ENCODE results near the gene C2orf80.
"Not testable (repeated sequence)": the region's sequence is repeated elsewhere in the genome, so short reads cannot be mapped to it uniquely, and the experiment has no call there.

C2orf80 gene

DNA sequence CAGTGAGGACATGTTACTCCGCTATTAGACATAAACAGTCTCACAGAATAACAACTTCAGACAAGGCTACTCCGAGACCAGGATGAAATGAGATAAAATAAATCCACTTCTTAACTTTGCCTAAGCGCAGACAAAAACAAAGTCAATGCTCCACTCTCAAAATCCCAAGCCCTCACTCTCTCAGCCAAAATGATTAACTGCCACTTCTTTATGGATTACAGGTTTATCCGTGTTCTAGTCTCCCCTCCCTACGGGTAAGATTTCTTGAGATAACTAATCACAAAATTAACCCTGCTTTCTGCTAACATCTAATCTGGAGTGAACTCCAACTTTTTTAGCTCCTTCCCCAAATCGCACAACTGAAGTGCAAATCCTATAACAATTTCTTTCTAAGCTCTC lies 59.1 kb downstream of the C2orf80 start:
- DNase-seq, result no peak

DNA sequence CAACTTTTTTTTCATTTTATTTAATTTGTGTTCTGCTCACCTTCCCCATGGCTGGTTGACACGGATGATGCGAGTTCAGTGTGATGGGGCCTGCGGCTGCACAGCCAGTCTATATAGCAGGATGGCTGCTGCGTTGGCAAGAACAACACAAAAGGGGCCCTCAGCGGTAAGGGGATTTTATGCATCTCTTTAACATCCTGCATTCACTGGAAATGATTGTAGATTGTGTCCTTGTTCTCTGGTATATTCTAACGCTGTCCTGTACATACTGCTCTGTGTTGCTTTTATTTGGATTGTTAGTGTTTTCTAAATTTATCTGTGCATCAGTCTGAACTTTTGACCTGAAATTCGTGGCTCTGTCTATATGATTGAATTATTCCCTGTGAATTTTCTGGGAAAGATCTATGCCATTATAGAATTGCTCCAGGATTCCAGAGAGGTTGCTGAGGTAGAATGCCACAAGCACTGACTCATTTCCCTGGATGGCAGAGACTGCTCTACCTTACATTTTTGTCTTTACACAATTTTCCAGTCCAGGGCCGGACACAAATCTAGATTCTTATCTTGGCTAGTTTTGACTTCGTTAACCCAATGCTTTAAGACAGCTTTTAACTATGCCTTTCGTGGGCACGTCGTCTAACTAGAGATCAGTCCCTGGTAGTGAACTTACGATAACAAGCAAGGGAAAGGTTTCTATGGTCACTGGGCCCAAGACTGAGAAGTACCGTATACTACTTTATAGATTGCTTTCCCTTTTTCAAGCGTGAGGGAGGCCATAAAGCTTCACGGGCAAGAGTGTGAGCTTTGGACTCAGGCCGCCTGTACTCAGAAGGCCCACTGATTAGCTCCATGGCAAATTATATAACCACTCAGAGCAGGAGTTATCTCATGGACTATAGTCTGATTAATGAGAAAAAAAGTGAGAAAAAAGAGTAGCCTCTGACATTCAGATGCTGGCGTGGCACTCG lies 59.8 kb downstream of the C2orf80 start, which contains the start of gene CRYGC:
CRYGC (minus strand) TSS at position 85 of the 968 bp plus-strand sequence; CDS start at position 49, 36 bp downstream.
- no peak for DNase-seq

DNA sequence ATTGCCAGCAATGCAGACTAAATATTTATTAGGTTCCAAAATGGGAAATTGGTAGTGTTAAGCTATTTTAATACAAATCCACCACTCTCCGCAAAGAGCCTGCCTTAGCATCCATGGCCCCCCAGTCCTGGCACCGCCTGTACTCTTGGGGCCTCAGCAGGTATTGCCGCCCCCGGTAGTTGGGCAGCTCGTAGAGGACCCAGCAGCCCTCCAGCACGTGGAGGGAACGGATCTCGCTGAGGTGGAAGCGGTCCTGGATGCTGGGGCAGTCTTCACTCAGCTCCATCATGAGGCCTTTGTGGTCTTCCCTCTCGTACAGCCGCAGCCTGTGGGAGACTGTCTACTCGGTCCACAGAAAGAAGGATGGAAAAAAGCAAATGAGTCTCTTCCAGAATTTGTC lies 61.7 kb downstream of the C2orf80 start:
- no peak for DNase-seq

DNA sequence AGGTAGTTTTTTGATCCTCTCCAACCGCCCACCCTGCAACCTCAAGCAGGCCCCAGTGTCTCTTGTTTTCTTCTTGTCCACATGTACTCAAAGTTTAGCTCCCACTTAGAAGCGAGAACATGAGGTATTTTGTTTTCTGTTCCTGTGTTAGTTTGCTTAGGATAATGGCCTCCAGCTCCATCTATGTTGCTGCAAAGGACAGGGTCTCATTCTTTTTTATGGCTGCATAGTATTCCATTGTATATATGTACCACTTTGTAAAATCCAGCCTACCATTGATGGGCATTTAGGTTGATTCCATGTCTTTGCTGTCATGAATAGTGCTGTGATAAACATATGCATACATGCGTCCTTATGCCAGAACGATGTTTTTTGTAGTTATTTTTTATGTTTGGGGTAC lies 62.7 kb downstream of the C2orf80 start:
- DNase-seq, result no peak

DNA sequence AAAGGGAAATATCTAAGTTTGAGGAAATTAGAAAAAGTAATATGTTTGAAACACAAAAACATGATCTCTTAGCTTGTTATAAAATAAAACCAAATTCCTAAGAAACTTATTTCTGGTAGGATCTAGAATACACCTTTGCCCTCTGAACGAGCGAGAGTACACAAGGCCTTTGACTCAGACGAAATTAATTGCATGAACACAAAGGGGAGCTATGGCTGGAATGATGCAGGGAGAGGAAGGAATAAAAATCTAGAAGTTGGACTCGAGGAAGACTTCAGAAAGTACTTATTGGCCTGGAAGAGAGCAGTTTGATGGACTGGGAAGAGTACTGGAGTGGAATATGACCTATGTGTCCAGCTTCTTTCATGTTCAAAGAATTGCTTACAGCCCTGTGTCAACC lies 64.6 kb downstream of the C2orf80 start:
- DNase-seq, result no peak

DNA sequence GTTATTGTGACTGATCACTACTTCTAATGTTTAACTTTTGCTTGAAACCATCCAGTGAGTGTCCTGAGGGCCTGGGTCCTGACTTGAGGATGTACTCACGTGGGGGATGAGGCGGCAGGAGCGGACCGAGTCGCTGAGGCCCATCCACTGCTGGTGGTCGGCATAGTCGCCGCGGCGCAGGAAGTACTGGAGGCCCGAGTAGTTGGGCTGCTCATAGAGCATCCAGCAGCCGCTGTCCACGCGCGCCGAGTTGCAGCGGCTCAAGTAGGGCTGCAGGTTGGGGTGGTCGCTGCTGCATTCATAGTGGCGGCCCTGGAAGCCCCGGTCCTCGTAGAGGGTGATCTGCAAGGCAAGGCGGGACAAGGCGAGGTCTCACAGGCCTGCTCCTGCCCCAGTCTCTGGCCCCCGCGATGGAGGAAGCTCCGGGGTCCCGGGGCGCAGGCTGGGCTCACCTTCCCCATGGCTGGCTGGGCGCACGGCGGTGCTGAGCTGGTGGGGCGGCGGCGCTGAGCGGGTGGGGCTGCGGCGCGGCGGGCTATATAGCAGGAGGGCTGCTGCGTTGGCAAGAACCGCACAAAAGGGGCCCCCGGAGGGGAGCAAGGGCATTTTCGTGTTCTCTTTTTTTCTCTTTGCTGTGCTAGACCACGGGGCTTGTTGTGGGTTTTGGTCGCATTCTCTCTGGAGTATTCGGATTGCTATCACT lies 65.7 kb downstream of the C2orf80 start, which contains the start of gene CRYGD:
CRYGD (minus strand) TSS at position 512 of the 703 bp plus-strand sequence; CDS start at position 461, 51 bp downstream.
- DNase-seq, result not testable (repeated sequence)

DNA sequence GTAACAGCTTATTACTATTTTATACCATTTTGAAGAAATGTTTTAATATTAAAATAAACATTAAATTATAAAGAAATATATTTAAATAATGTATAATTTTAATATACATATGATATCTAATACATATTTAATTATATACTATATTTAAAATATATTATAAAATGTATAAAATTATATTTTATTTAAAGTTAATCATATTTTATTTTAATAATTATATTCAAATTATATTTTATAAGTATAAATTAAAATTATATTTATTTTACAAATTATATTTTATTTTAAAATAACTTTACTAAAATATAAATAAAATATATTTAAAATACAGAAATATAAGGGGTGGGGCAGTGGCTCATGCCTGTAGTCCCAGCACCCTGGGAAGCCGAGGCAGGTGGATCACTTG lies 67.6 kb downstream of the C2orf80 start:
- DNase-seq, result no peak

DNA sequence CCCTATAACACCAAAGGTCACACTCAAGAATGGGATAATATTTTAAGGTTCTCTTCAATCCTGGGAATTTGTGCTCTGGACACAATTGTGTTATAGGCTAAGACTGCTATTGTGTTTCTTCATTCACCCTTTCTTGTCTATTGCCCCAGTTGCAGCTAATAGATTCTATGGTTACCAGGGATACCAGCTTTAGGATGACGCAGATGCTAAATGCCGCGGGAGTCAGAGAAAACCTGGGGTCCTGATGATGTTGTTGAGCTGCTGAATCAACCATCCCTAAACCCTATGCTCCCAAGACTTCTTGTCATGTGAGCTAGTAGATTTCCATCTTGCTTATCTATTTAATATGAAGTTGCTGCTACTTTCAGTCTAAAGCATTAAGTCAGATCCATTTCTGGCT lies 70.9 kb downstream of the C2orf80 start:
- no peak for DNase-seq

DNA sequence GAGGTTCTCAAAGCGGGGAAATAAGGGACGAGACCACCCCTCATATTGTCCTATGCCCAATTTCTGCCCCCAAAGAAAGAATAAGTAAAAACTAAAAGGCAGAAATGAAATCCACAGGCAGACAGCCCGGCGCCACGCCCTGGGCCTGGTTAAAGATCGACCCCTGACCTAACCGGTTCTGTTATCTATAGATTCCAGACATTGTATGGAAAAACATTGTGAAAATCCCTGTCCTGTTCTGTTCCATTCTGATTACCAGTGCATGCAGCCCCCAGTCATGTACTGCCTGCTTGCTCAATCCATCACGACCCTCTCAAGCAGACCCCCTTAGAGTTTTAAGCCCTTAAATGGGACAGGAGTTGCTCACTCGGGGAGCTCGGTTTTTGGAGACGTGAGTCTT lies 72.4 kb downstream of the C2orf80 start:
- not testable (repeated sequence) for DNase-seq

Data from NCI-H1694 (cell line).